Bronchial epithelial cell (primary cell): ENCODE results near the gene TNP2. TPM values are rescaled to one million over a fixed set of nuclear protein-coding genes. Genes with fewer than 3 reads are reported as not detected.

Experiments
- DNase-seq: peaks from one replicate; pipeline ENCODE4 v3.0.0-alpha.2; 2010; ENCODE audit warnings: low read depth
- FAIRE-seq: peaks from 2 replicates; lab custom pipeline; 2011; peaks lifted over from hg19 to GRCh38; lab: Jason Lieb, UNC
- H3K27me3 ChIP-seq: 2 replicates; pipeline ENCODE4 v1.5.1; 2011; ENCODE audit warnings: low read length; ENCODE audit not compliant: control insufficient read depth, insufficient read depth
- H3K36me3 ChIP-seq: 2 replicates; pipeline ENCODE4 v1.5.1; 2011; ENCODE audit warnings: low read length; ENCODE audit not compliant: control insufficient read depth, insufficient read depth
- H3K4me3 ChIP-seq: 2 replicates; pipeline ENCODE4 v1.5.1; 2011; ENCODE audit warnings: mild to moderate bottlenecking, low read depth, low read length, control low read depth
- CTCF ChIP-seq: IDR thresholded peaks from 2 replicates; pipeline ENCODE4 v1.5.1; 2011; ENCODE audit warnings: mild to moderate bottlenecking, moderate library complexity, low read length, control low read depth, inconsistent platforms; ENCODE audit not compliant: insufficient read depth, severe bottlenecking
- total RNA-seq: library from RNA; depleted of rRNA; stranded (reverse); fragments of >200 nt; gene quantifications from 2 replicates; pipeline ENCODE4 v1.2.1, GENCODE V29; 2014

The TNP2 gene
- total RNA-seq, 1 donor from 2014 or later = not detected

- TF ChIP-seq CTCF = no peak
- Histone ChIP-seq H3K36me3 (no peaks in the 10 kb centered on the region), H3K4me3 (no peak overlapping the region), H3K27me3 (no peaks in the 10 kb centered on the region)
- FAIRE-seq (no peak), DNase-seq (no peak)
Measured at GRCh38 chr16:11313493-11314308, 44.6 kb upstream of the TNP2 start.

- no peaks in the 10 kb centered on the region for H3K36me3 ChIP-seq
- DNase-seq = no peak
- no peak for TF ChIP-seq CTCF
- no peak overlapping the region for H3K4me3 ChIP-seq
- no peaks in the 10 kb centered on the region for H3K27me3 ChIP-seq
- no peak for FAIRE-seq
Measured at GRCh38 chr16:11312718-11313492, 43.8 kb upstream of the TNP2 start.

- FAIRE-seq (no peak), DNase-seq (no peak)
- H3K27me3 ChIP-seq = no peaks in the 10 kb centered on the region
- TF ChIP-seq CTCF = no peak
- no peaks in the 10 kb centered on the region for H3K36me3 ChIP-seq
- no peak overlapping the region for H3K4me3 ChIP-seq
Measured at GRCh38 chr16:11310997-11311561, 42.0 kb upstream of the TNP2 start.

GRCh38 chr16:11310634-11310977 is 41.5 kb upstream of the TNP2 start:
- TF ChIP-seq CTCF = no peak
- no peaks in the 10 kb centered on the region for H3K27me3 ChIP-seq

GRCh38 chr16:11309895-11310633 is 40.9 kb upstream of the TNP2 start:
- no peak for TF ChIP-seq CTCF
- Histone ChIP-seq H3K36me3 (no peaks in the 10 kb centered on the region), H3K27me3 (no peaks in the 10 kb centered on the region), H3K4me3 (no peak overlapping the region)
- no peak for FAIRE-seq
- no peak for DNase-seq

More at GRCh38 chr16:11310634-11310977, 41.5 kb upstream of the TNP2 start:
- H3K4me3 ChIP-seq = no peak overlapping the region
- H3K36me3 ChIP-seq = no peaks in the 10 kb centered on the region
- DNase-seq (no peak), FAIRE-seq (no peak)
